ENCODE data around the gene MMEL1.

Gene MMEL1

GRCh38 chr1:2604844-2605508, 27.8 kb downstream of the MMEL1 start:
- H3K9me3 ChIP-seq (replicated peaks; ENCODE audit: insufficient read depth, low read length) = no peaks in the 10 kb centered on the region
- H3F3A ChIP-seq (ENCODE audit: insufficient read depth, low read length) = no peaks in the 10 kb centered on the region
- no peak overlapping the region for H3K9ac ChIP-seq (ENCODE audit: low read length)
- H3K36me3 ChIP-seq (replicated peaks; ENCODE audit: insufficient read depth, low read length) = no peaks in the 10 kb centered on the region
- no peak overlapping the region for H3K4me3 ChIP-seq (ENCODE audit: low read length)
- H3K4me1 ChIP-seq (ENCODE audit: low read length) = no peaks in the 10 kb centered on the region
- no peaks in the 10 kb centered on the region for H3K9me2 ChIP-seq (replicated peaks; ENCODE audit: insufficient read depth, low read length)
- DNase-seq = no peak
- TF ChIP-seq EZH2 (optimal IDR thresholded peaks at IDR 0.05; ENCODE audit: low read depth, low read length) (no peak), EZH2phosphoT487 (IDR thresholded peaks at IDR 0.05; ENCODE audit: low read length) (no peak), CTCF (IDR thresholded peaks at IDR 0.05; ENCODE audit: low read length) (no peak)
- H3K79me2 ChIP-seq (ENCODE audit: low read length) = no peaks in the 10 kb centered on the region
- no peaks in the 10 kb centered on the region for H4K20me1 ChIP-seq (ENCODE audit: insufficient read depth, low read length)
- H3K4me2 ChIP-seq (ENCODE audit: low read depth, low read length) = no peak overlapping the region
- peaks cover 96% of the 10 kb centered on the region for H3K27me3 ChIP-seq (replicated peaks; ENCODE audit: insufficient read depth, low read length)
- no peak overlapping the region for H2AFZ ChIP-seq (ENCODE audit: low read length)
- H3K27ac ChIP-seq (ENCODE audit: low read length) = no peak overlapping the region

GRCh38 chr1:2604156-2604843, 28.5 kb downstream of the MMEL1 start:
- no peak for TF ChIP-seq EZH2 (optimal IDR thresholded peaks at IDR 0.05; ENCODE audit: low read depth, low read length)
- TF ChIP-seq EZH2phosphoT487 (IDR thresholded peaks at IDR 0.05; ENCODE audit: low read length) = no peak
- TF ChIP-seq CTCF (IDR thresholded peaks at IDR 0.05; ENCODE audit: low read length) = no peak
- H3K27me3 ChIP-seq (replicated peaks; ENCODE audit: insufficient read depth, low read length) = peaks cover 96% of the 10 kb centered on the region
- H3K27ac ChIP-seq (ENCODE audit: low read length) = no peak overlapping the region

GRCh38 chr1:2603521-2604155, 29.2 kb downstream of the MMEL1 start:
- DNase-seq = no peak
- Histone ChIP-seq H3K9me3 (replicated peaks; ENCODE audit: insufficient read depth, low read length) (no peaks in the 10 kb centered on the region), H4K20me1 (ENCODE audit: insufficient read depth, low read length) (no peaks in the 10 kb centered on the region), H3F3A (ENCODE audit: insufficient read depth, low read length) (no peaks in the 10 kb centered on the region), H3K27ac (ENCODE audit: low read length) (no peak overlapping the region), H3K79me2 (ENCODE audit: low read length) (no peaks in the 10 kb centered on the region), H3K4me2 (ENCODE audit: low read depth, low read length) (no peak overlapping the region), H2AFZ (ENCODE audit: low read length) (no peak overlapping the region), H3K9ac (ENCODE audit: low read length) (no peak overlapping the region), H3K9me2 (replicated peaks; ENCODE audit: insufficient read depth, low read length) (no peaks in the 10 kb centered on the region), H3K36me3 (replicated peaks; ENCODE audit: insufficient read depth, low read length) (no peaks in the 10 kb centered on the region), H3K4me1 (ENCODE audit: low read length) (no peaks in the 10 kb centered on the region), H3K27me3 (replicated peaks; ENCODE audit: insufficient read depth, low read length) (peaks cover 96% of the 10 kb centered on the region), H3K4me3 (ENCODE audit: low read length) (no peak overlapping the region)
- no peak for TF ChIP-seq CTCF (IDR thresholded peaks at IDR 0.05; ENCODE audit: low read length)
- TF ChIP-seq EZH2phosphoT487 (IDR thresholded peaks at IDR 0.05; ENCODE audit: low read length) = no peak
- TF ChIP-seq EZH2 (optimal IDR thresholded peaks at IDR 0.05; ENCODE audit: low read depth, low read length) = no peak

More at GRCh38 chr1:2604156-2604843, 28.5 kb downstream of the MMEL1 start:
- H3K36me3 ChIP-seq (replicated peaks; ENCODE audit: insufficient read depth, low read length) = no peaks in the 10 kb centered on the region
- no peaks in the 10 kb centered on the region for H3K9me3 ChIP-seq (replicated peaks; ENCODE audit: insufficient read depth, low read length)
- no peak for DNase-seq
- no peaks in the 10 kb centered on the region for H3F3A ChIP-seq (ENCODE audit: insufficient read depth, low read length)
- H3K4me1 ChIP-seq (ENCODE audit: low read length) = no peaks in the 10 kb centered on the region
- H3K79me2 ChIP-seq (ENCODE audit: low read length) = no peaks in the 10 kb centered on the region
- H2AFZ ChIP-seq (ENCODE audit: low read length) = no peak overlapping the region
- no peaks in the 10 kb centered on the region for H4K20me1 ChIP-seq (ENCODE audit: insufficient read depth, low read length)
- no peak overlapping the region for H3K4me2 ChIP-seq (ENCODE audit: low read depth, low read length)
- no peaks in the 10 kb centered on the region for H3K9me2 ChIP-seq (replicated peaks; ENCODE audit: insufficient read depth, low read length)
- H3K9ac ChIP-seq (ENCODE audit: low read length) = no peak overlapping the region
- no peak overlapping the region for H3K4me3 ChIP-seq (ENCODE audit: low read length)
